Activated CD8-positive, alpha-beta memory T cell treated with anti-CD3 and anti-CD28 coated beads for 36 hours (primary cell): ENCODE data around the gene RBMS1. TPM values are rescaled to one million over a fixed set of nuclear protein-coding genes. Genes with fewer than 3 reads are reported as not detected.

ENCODE experiments used
- CTCF ChIA-PET: fragments of 350-600 bp; sonication (Branson Sonifier 250); formaldehyde crosslinking; loops from one replicate; lab custom pipeline; 2021; ENCODE audit warnings: antibody characterized with exemption; lab: Charles Lee
- POLR2A ChIA-PET: fragments of 350-600 bp; sonication (Branson Sonifier 250); formaldehyde crosslinking; loops from one replicate; lab custom pipeline; 2021; ENCODE audit warnings: antibody characterized with exemption; lab: Charles Lee
- total RNA-seq, 2 experiments: library from RNA; stranded (reverse); gene quantifications; one replicate each; pipeline ENCODE4 v1.2.3, GENCODE V29; 2021

Gene RBMS1, protein sequence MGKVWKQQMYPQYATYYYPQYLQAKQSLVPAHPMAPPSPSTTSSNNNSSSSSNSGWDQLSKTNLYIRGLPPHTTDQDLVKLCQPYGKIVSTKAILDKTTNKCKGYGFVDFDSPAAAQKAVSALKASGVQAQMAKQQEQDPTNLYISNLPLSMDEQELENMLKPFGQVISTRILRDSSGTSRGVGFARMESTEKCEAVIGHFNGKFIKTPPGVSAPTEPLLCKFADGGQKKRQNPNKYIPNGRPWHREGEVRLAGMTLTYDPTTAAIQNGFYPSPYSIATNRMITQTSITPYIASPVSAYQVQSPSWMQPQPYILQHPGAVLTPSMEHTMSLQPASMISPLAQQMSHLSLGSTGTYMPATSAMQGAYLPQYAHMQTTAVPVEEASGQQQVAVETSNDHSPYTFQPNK
- 10 to 100 TPM; 40.5 to 42.1 TPM for total RNA-seq

DNA sequence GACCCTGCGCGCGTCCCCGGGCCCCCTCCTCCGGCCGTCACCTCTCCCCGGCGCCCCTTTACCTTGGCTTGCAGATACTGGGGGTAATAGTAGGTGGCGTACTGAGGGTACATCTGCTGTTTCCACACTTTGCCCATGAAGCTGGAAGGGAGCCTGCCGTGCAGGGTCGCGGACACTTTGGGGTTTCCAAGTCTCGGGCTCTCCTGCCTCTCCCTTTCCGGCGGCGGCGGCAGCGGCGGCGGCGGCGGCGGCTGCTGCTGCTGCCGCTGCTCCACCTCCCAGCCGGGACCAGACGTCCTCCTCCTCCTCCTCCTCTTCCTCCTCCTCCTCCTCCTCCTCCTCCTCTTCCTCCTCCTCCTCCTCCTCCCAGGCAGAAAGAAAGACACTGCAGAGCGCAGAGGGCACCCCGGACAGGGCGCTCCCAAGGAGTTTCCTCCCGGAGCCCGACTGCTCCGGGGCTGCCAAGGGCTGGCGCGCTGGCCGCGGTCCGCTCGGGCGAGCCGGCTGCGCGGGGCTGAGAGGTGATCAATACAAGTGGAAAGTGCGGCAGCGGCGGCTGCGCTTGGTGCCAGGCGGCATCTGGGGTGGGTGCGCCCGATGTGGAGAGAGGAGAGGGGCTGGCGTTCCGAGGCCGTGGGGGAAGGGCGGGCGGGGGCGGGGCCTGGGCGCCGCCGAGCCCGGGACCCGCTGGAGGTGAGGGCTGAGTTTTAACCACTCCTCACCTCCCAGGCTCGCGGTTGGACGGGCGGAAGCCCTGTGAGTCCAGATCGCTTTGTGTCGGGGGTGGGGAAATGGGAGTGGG, at the start of gene RBMS1:
RBMS1 (minus strand) TSS at position 581 of the 802 bp plus-strand sequence; CDS start at position 137, 444 bp downstream.
- ChIA-PET POLR2A (interaction anchor here (0.6 to 1.0 kb wide), 3 partner anchors 12 to 815 kb away, joined by 4 to 6 read pairs (median 4); partner anchors contain the start of gene PSMD14), CTCF (interaction anchor here (1.4 kb wide), 1 partner anchor 15 kb away, joined by 3 read pairs; no protein-coding TSS in a partner anchor)

DNA sequence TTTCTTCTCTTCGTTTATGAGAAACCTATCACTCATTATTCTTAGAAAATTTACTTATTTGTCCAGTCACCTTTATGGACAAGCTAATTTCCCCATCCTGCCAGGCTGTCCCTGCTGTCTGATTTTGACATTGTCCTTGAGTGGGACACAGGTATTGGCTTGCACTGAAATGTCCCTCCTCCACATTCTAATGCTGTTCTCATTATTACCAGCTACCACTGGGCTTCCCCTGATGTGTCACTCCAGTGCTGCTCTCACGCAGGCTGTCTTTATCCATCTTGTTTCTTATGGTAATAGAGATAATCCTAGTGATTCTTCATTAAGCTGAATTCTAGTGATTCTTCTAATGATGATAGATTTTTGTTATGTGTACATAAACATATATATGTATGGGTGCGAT, 48.1 kb upstream of the RBMS1 start:
- CTCF ChIA-PET: no interaction called here
- POLR2A ChIA-PET: no interaction called here

DNA sequence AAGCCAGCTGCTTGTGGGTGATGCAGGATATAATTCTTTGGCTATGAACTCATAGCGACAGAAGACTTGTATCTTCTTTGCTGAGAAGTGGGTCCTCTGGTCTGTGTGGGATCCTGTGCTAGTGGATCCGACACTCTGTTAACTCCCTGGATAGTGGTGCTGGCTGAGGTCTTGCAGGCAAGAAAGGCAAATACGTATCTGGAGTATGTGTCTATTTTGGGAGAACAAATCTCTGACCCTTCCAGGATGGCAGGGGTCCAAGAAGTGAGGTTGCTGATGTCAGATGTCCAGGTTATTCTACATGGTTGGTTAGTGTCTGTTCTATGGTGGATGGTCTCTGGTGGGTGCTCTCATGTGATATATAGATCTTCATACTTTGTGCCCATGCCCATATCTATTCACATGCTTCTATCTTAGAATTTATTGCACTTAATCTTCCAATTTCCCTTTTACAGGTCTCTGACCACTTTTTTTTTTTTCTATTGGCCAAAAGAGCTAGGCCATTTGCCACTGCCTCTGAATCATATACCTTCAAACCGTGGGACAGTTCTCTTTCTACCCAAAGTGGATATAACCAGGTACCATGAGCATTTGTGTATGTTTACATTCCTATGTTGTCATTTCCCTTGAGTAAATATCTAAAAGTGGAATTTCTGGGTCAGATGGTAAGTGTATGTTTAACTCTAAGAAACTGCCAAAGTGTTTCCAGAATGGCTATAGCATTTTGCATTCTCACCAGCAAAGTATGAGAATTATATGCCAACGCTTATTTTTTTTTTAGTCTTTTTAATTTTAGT, 45.1 kb upstream of the RBMS1 start:
- POLR2A ChIA-PET: no interaction called here
- CTCF ChIA-PET: no interaction called here

DNA sequence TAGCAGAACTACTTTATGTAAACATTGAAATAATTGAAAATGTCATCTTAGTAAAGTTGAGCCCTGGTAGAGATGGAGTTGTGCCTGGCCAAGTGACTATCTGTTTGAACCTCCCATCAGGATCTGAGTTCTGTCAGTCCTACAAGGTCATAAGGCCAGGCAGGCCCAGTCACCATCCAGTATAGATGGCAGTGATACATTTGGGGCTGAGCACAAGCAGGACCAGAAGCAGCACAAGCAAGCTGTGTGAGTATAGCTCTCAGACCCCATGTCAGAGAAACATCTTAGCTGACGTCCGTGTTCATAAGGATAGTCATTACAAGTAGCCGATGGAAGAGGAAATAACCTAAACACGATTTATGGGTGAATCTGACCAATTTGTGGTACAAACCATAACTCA, 44.5 kb upstream of the RBMS1 start:
- POLR2A ChIA-PET: no interaction called here
- CTCF ChIA-PET: no interaction called here

DNA sequence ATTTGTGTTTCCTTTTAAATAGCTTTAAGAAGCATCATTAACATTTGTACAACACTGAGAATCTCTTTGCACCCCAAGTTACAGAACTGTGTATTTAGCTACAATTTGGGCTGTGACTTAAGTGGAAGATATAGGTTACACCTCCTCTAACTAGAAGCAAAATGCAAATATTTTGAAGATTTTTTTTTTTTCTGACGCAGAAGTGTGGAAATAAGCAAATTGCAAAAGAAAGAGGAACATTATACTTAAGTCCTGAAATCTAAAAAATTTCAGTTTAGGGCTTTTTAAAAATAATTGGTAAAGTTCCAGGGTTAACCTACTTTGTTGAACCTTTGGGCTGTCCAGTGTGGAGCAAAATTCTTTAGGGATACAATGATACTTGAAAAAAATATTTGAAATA, 41.4 kb upstream of the RBMS1 start:
- ChIA-PET POLR2A (no interaction called here), CTCF (no interaction called here)

DNA sequence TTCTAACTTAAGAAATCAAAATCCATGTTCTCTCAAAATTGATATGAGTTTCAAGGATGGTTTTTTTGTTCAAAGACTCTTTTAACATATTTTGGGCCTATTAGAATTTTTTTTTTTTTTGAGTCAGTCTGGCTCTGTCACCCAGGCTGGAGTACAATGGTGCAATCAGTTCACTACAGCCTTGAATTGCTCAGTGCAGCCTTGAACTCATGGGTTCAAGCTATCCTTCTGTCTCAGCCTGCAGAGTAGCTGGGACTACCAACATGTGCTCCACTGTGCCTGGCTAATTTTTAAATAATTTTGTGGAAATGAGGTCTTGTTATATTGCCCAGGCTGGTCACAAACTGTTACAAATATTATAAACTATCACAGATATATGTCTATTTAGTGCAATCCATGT, 40.6 kb upstream of the RBMS1 start:
- ChIA-PET POLR2A (interaction anchor here (0.7 kb wide), 1 partner anchor 48 kb away, joined by 3 read pairs; no protein-coding TSS in a partner anchor), CTCF (interaction anchor here (0.7 kb wide), 1 partner anchor 234 kb away, joined by 3 read pairs; no protein-coding TSS in a partner anchor)

DNA sequence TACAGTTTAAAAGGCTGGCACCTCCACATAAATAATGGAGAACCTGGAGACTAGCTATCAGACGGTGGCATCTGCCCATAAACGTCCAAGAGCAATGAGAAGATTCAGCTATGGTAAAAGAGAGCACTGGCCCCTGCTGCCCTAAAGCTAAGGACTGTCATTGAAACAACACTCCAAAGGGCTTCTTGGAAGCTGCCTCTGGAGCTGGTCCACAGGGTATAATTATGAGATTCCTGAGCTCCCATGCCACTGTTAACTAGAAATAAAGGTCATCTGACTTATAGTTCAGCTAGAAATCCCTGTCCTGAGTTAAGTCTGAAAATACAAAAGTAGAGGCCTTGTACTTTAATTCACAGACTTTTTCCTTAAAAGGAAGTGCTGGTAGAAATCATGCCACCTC, 39.9 kb upstream of the RBMS1 start:
- ChIA-PET CTCF (interaction anchor here (0.7 kb wide), 1 partner anchor 233 kb away, joined by 3 read pairs; no protein-coding TSS in a partner anchor), POLR2A (interaction anchor here (0.7 kb wide), 1 partner anchor 47 kb away, joined by 3 read pairs; no protein-coding TSS in a partner anchor)

DNA sequence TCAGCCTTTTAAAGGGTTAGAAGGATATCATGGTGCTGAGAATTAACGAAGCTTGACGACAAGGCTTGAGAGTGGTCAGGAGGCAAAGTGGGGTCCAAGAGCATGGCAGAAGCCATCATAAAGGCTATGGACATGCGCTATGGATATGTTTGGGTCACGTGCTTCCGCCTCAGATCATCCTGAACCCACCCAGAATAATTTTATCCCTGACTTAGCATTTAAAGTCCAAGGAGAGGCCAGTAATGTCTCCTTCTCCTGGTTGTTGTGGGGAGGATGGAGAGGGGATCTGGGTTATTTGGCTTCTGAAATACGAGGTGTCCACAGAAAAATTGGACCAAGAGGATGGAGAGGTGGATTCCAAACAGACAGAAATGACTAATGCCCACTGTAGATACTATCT, 38.8 kb upstream of the RBMS1 start:
- POLR2A ChIA-PET: no interaction called here
- CTCF ChIA-PET: no interaction called here

DNA sequence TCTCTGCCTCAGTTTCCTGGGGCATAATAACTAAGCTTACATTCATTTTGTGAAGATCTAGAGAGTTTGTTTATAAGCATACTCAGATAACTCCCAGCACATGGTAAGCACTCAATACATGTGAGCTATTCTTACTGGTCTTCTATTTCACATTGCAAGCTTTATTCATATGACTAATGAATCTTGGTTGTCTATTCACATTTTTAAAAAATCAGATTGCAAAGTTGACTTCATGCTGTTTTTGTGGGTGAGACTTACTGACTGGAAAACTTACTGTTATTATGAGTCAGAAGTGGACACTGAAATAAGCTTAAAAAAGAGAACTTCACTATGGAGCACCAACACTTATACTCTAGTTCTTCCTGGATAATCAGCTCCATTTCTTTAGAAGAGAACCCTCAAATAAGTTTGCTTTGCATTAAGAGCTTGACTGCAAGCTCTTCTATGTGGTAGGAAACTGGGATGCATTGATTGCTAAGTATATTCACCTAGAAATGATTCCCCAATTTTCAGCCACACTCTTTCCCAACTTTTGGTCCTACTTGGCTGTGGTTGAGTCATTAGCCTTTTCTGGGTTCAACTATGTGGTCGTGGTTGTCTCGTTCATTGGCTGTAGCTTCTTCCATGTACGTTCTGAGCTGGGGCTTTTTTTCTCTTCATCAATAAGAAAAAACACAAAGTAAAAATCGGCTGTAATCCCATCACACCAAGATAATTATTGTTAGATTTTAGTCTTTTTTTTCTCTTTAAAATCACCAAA, 29.5 kb upstream of the RBMS1 start:
- CTCF ChIA-PET: interaction anchor here (0.6 kb wide), 1 partner anchor 1055 kb away, joined by 3 read pairs; no protein-coding TSS in a partner anchor
- POLR2A ChIA-PET: no interaction called here

DNA sequence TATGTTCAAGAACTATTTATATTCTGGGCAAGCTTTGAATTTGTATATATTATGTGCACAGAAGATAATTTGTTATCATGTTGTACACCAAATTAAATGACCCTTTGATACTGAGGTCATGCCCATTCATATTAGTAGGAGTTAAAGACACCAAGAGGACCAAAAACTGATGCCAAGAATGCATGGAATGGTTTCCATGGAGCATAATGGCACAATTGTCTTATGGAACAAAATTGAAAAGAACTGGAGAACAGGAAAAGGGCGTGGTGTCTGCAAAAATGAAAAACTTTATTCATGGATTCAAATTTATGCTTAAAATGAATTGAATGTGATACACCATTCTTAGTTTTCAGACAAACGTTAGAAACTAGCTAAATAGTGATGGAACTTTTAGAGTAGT, 24.1 kb upstream of the RBMS1 start:
- ChIA-PET POLR2A (no interaction called here), CTCF (no interaction called here)

DNA sequence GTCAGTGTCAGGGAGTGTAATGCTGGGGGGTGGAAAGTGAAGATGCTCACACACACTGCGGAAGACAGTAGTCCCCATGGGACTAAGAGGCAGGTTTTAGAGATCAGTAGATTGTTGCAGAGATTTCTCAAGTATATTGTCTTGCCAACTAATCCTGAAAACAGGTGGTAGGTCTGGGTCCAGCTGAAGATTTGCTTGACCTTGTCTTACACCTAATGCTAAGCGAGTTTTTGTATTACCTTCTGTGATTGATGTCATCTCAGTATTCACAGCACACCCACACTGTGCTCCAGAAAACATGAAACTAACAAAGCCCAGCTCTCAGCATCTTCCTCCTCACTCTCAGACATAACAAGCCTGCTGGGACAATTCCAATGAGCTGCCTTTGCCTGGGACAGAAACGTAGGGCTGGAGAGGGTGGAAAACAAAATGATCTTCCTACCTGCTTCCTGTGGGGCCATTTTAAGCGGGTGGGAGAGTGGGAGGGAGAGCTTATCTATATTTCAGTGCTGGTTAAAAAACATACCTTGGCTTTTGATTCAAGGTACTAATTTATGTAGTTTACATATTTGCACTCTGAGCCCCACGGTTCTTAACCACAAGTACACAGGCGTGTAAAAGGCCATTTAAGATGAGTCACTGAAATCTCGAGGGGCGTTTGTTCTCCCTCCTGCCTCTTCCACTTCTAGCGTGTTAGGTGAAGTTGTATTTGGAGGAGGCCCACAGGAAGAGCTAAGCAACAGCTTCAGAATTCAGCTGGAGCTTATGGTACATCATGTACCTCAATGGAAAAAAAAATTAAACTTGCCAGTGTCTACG, 23.1 kb upstream of the RBMS1 start:
- CTCF ChIA-PET: interaction anchor here (0.7 kb wide), 1 partner anchor 194 kb away, joined by 3 read pairs; no protein-coding TSS in a partner anchor

DNA sequence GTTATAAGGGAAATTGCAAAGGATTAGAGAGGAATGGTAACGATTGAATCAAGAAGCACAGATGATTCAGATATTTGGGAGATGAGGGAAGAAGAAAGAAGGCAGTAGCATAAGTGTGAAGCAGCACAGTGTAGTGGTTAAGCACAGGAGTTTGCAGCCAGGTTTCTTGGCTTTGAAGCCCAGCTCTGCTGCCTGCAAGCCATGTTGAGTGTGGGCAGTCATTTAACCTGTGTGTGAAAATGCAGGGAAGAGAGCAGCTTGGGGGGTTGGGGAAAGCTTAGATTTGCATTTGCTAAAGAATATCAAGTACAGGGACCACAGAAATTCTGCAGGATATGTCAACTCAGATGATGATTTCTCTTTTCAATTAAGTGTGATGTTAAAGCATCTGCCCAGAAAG, 21.5 kb upstream of the RBMS1 start:
- CTCF ChIA-PET: no interaction called here
- POLR2A ChIA-PET: no interaction called here

More for the DNA sequence above, 23.1 kb upstream of the RBMS1 start:
- POLR2A ChIA-PET: no interaction called here

DNA sequence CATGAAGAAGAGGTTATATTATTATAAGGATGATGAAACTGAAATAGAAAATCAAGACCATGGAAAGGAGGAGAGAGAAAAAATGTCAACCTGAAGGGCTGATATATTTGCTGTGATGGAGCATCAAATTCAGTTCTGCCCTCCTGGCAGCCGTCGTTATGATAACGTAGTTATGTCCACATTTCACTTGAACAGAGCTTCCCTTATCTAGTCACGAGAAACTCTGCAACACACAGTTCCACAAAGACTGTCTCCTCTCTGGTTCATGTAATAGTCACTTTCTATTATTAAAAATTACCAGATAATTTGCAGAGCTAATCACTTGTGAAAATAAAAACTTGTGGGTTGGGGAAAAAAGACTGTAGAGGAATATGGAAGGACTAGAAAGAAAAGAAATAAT, 19.5 kb upstream of the RBMS1 start:
- CTCF ChIA-PET: no interaction called here
- POLR2A ChIA-PET: no interaction called here

DNA sequence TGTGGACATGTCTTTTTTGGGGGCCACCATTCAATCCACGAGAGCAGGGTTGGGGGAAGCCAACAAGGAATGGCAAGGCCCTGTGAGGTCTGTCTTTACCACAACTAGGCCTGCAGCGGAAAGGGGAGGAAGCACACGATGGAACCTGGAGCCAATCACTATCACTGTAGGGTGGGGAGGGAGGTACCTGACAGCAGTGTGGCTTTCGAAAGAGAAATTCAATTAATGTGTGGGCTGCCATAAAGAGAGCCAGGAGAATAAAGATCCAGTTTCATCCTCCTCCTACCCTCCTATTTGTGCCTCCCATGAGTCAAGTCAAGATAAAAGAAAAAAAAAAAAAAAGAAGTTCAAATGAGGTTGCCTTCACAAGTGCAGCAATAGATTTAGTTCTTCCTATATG, 18.9 kb upstream of the RBMS1 start:
- CTCF ChIA-PET: no interaction called here
- POLR2A ChIA-PET: no interaction called here

DNA sequence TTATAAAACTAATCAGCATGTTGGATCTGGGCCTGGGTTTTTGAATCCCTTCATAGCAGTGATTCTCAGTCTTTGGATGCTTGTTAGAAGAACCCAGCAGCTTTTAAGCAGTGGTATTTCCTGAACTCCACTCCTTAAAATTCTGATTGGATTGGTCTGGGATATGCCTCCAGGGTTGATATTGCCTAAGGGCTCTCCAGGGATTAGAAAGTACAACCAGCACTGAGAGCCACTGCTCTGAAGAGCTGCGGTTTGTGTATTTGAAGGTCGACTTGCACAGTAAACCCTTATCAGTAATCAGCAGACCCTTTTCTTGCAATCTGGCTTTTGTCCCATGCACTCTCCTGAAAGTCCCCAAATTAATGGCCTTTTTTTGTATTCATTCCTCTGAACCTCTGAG, 17.0 kb upstream of the RBMS1 start:
- ChIA-PET CTCF (no interaction called here), POLR2A (no interaction called here)

DNA sequence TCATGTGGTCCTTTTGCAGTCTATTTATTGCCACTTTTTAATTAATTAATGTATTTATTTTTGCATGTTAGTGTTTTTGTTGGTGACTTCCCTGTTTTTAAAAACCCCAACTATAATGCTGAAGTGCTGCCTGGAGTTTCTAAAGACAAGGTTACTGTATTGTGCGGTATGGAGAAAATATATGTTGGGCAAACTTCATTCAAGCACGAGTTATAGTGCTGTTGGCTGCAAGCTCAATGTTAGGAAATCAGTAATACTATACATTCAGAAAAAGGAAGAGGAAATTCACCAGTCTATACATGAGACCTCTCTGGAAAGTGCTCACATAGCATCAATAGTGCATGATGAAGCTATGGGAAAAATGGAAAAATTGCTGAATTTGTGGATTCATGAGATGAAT, 15.4 kb upstream of the RBMS1 start:
- ChIA-PET CTCF (no interaction called here), POLR2A (no interaction called here)

DNA sequence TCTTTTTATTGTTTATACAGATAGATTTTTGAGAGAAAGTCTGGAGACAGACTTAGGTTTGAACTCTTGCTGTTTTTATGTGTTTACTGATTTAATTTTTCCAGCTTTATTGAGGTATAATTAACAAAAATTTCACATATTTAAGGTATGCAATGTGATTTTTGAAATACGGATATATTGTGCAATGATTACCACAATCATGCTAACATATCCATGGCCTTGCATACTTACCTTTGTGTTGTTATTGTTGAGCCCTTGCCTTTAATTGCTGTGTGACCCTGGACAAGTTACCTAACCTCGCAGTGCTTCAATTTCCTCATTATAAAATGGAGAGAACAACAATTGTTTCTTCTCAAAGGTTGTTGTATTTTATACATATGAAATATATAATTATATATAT, 13.9 kb upstream of the RBMS1 start:
- CTCF ChIA-PET: no interaction called here
- POLR2A ChIA-PET: no interaction called here

DNA sequence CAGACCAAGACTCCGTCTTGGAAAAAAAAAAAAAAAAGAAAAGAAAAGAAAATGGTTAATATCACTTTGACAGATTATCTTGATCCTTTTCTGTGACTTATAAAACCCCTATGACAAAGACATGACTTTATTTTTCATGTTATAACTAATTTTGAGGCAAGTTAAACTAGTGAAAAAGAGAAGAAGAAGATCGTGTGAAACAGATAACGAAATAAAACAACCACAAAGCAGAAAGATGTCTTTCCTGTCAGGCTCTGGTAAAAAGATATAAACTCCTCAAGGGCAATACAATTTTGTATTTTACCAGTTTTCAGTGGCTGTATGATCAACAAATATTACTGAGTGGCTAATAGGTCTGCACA, 13.4 kb upstream of the RBMS1 start:
- ChIA-PET POLR2A (no interaction called here), CTCF (no interaction called here)
